Muscle layer of colon (tissue), 2 donors: ENCODE measurements around the gene TMC3.

Experiments used
- H3K27ac ChIP-seq: one replicate; pipeline ENCODE4 v1.7.0; 2013; ENCODE audit warnings: low read depth, mild to moderate bottlenecking, low read length, moderate library complexity
- H3K27me3 ChIP-seq, 2 donors: one replicate each; pipeline ENCODE4 v1.7.0; 2013; ENCODE audit warnings: low read length in 2 of 2, mild to moderate bottlenecking in 2 of 2; ENCODE audit not compliant: insufficient read depth in 2 of 2, control insufficient read depth in 1 of 2
- H3K36me3 ChIP-seq: one replicate; pipeline ENCODE4 v1.7.0; 2013; ENCODE audit warnings: mild to moderate bottlenecking, low read length; ENCODE audit not compliant: insufficient read depth
- H3K4me1 ChIP-seq: one replicate; pipeline ENCODE4 v1.7.0; 2013; ENCODE audit warnings: mild to moderate bottlenecking, low read length; ENCODE audit not compliant: insufficient read depth
- H3K4me3 ChIP-seq, 2 donors: one replicate each; pipeline ENCODE4 v1.7.0; 2013; ENCODE audit warnings: low read length in 2 of 2, low read depth in 1 of 2, mild to moderate bottlenecking in 1 of 2, moderate library complexity in 1 of 2
- H3K9ac ChIP-seq: one replicate; pipeline ENCODE4 v1.7.0; 2013; ENCODE audit warnings: low read length
- H3K9me3 ChIP-seq: one replicate; pipeline ENCODE4 v1.7.0; 2013; ENCODE audit warnings: mild to moderate bottlenecking, low read length
- donor health status: abdominal sarcoma.
- donor health status: Adenocarcinoma of cecum.

TMC3 gene

DNA sequence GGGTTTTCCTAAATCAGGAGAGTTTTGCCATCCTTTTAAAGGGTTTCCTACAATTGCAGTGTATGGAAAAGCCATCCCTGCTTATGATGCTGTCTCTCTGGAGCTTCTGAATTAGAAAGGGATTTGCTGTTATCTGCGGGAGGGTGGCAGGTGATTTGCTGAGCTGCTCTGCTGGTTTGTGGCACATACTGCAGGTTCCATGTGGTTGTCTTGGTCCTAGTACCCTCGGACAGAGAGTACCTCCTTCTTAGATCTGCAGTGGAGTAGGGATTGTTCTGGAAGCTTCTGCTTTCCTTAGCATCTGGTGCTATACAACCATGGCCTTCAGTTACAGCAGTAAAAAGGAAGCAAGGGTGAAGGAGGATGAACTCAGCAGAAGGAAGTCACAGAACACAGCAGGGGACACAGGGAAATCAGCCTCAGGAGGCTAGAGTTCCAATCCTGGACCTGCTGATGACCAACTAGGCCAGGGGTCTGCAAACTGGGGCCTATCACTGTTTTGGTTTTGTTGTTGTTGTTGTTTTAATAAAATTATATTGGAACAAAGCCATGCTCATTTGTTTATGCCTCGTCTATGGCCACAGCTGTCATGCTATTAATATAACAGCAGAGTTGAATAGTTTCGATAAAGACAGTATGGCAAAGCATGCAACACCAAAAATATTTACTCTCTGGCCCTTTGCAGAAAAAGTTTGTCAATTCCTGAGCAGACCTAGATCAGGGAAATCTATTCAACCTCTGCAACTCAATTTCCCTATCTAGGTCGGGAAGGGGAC is 89.6 kb downstream of the TMC3 start:
- no peaks in the 10 kb centered on the region for H3K9me3 ChIP-seq
- H3K27me3 ChIP-seq, result no peaks in the 10 kb centered on the region
- no peaks in the 10 kb centered on the region for H3K36me3 ChIP-seq
- H3K27ac ChIP-seq, result no peak overlapping the region
- peaks cover 8% of the 10 kb centered on the region for H3K4me1 ChIP-seq
- H3K9ac ChIP-seq, result no peak overlapping the region
- H3K4me3 ChIP-seq, result no peak overlapping the region

DNA sequence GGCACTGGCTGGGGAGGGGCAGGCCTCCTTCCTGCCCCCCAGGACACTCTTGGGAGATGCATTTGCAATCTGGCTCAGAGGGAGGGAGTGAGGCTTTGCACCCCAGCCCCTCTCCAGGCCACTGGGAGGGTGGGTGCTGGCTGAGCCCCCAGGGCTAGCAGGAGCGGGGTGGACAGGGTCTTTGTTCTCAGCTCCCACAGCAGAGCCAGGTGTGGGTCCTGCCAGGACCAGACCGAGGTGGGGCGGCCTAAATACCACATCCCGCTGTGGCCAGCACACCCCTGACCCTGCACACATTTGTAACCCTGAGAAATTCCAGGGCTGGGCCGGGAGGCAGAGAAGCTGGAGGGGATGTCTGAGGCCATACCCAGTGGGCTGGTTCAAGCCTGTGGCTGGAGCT is 91.1 kb downstream of the TMC3 start:
- Histone ChIP-seq H3K9ac (no peak overlapping the region), H3K4me3 (no peak overlapping the region), H3K9me3 (no peaks in the 10 kb centered on the region), H3K27ac (no peak overlapping the region), H3K27me3 (no peaks in the 10 kb centered on the region), H3K36me3 (no peaks in the 10 kb centered on the region), H3K4me1 (peaks cover 9% of the 10 kb centered on the region)

DNA sequence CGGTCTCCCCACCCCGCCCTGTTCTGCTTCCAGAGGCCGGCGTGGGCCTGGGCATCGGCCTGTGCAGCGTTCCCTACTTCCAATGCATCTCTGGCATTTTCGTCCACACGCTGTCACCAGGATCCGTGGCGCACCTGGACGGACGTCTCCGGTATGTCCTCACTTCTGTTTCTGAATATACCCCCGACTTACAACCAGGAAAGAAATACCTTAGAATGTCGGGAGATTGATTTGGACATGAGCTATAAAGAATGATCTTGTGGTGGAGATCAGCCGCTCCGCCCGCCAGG is 91.5 kb downstream of the TMC3 start:
- no peaks in the 10 kb centered on the region for H3K9me3 ChIP-seq
- H3K27me3 ChIP-seq, result no peaks in the 10 kb centered on the region
- no peak overlapping the region for H3K4me3 ChIP-seq
- peaks cover 9% of the 10 kb centered on the region for H3K4me1 ChIP-seq
- H3K27ac ChIP-seq, result no peak overlapping the region
- H3K36me3 ChIP-seq, result no peaks in the 10 kb centered on the region
- H3K9ac ChIP-seq, result no peak overlapping the region

DNA sequence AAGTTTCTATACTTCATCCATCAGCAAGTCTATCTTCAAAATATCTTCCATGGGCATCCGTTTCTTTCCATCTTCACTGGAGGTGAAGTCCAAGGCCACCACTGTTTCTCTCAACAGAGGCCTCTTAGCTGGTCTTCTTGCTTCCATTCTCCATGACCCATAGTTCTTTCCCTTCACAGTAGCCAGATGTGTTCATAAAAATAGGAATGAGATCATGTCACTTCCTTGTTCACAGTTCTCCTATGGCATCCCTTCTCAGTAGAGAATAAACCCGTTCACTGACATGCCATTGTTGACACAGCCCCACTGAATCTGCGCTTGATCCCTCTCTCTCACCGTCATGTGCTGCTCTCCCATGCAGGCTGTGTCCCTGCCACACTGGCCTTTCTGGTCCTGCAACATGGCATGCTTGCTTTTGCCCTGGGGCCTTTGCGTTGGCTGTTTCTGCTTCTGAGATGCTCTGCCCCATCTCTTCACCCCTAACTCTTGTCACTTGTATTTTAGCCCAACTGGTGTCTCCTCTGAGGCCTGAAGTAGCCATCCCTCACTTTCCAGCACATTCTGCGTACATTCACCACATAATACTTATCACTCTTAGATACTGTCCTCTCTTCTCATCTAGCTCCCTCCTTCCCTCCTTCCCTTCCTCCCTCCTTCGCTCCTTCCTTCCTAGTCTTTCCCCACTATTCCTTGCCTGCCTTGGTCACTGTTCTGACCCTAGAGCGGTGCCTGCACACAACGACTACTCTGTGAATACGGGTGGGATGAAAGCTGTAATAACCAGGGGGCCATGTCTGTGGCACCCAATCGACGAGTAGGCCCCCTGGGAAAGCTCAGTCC is 92.0 kb downstream of the TMC3 start:
- peaks cover 9% of the 10 kb centered on the region for H3K4me1 ChIP-seq
- no peak overlapping the region for H3K4me3 ChIP-seq
- H3K27me3 ChIP-seq, result no peaks in the 10 kb centered on the region
- H3K27ac ChIP-seq, result no peak overlapping the region
- no peak overlapping the region for H3K9ac ChIP-seq
- H3K9me3 ChIP-seq, result no peaks in the 10 kb centered on the region
- no peaks in the 10 kb centered on the region for H3K36me3 ChIP-seq

DNA sequence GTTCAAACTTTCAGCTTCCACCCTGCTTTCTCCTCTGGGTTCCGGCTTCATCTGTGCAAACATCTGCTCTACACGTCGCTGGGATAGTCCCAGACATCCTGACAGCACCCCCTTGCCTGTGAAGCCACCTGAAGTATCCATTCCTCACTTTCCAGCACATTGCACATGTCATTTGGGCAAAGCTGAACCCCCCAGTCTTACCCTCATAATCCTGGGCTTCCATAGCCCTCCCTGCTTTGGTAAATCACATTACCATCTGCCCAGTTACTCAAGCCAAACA is 92.6 kb downstream of the TMC3 start:
- H3K9ac ChIP-seq, result no peak overlapping the region
- H3K4me1 ChIP-seq, result peaks cover 9% of the 10 kb centered on the region
- no peaks in the 10 kb centered on the region for H3K36me3 ChIP-seq
- no peaks in the 10 kb centered on the region for H3K27me3 ChIP-seq
- no peak overlapping the region for H3K4me3 ChIP-seq
- no peak overlapping the region for H3K27ac ChIP-seq
- H3K9me3 ChIP-seq, result no peaks in the 10 kb centered on the region
